ENCODE measurements around the gene MLLT10. TPM values are rescaled to one million over a fixed set of nuclear protein-coding genes. Genes with fewer than 3 reads are reported as not detected.

MLLT10 gene
- total RNA-seq, 1 donor = 37.6 TPM

DNA sequence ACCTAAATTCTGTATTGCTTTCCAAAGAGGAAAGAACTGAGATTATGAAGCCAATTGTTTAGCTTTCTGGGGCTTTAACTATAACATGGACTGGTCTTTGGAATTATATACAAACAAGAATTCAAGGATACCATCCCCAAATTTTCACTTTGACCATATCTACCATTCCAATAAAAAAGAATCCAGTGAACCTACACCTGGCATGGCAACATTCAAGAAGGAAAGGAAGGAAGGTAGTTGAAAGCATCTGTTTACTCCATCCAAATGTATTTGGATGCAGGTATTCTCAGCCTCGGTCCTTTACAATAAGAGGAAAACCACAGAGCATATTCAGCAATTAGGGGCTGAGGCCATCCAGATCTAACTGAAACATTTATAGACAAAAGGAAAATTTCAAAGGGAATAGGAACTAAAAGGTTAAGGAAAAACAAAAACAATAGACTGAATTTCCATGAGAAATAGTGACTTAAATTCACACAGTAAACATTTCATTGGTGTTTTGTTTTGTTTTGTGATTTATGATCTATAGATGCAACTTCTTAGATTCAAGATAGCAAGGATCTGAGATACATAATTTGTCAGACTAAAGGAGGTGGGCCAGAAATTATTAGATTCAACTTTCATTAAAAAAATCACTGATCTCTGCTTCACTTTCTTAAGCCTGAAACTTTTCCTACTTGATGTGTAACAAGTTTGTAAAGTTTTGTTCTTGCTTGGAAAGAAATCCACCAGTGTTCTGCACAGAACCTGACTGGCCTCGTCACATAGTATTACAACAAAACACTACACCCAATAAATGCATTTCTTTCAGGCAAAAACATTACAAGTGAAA lies 21.2 kb upstream of the MLLT10 start:
- no peaks in the 10 kb centered on the region for H3K36me3 ChIP-seq (ENCODE audit: insufficient read depth, low read length)
- H4K20me1 ChIP-seq (ENCODE audit: insufficient read depth, low read length) = no peaks in the 10 kb centered on the region
- H3K79me2 ChIP-seq (ENCODE audit: insufficient read depth, low read length) = no peaks in the 10 kb centered on the region
- H3K4me1 ChIP-seq (ENCODE audit: insufficient read depth, low read length) = peaks cover 8% of the 10 kb centered on the region
- no peak overlapping the region for H2AFZ ChIP-seq (ENCODE audit: low read length)
- H3K27me3 ChIP-seq (ENCODE audit: insufficient read depth, low read length) = no peaks in the 10 kb centered on the region
- H3K4me3 ChIP-seq (ENCODE audit: insufficient read depth, low read length) = no peak overlapping the region
- no peak overlapping the region for H3K4me2 ChIP-seq (ENCODE audit: insufficient read depth, low read length)
- no peaks in the 10 kb centered on the region for H3K9me3 ChIP-seq (ENCODE audit: low read depth, low read length)
- H3K27ac ChIP-seq (ENCODE audit: low read depth, low read length) = no peak overlapping the region
- TF ChIP-seq, protein P1, sequence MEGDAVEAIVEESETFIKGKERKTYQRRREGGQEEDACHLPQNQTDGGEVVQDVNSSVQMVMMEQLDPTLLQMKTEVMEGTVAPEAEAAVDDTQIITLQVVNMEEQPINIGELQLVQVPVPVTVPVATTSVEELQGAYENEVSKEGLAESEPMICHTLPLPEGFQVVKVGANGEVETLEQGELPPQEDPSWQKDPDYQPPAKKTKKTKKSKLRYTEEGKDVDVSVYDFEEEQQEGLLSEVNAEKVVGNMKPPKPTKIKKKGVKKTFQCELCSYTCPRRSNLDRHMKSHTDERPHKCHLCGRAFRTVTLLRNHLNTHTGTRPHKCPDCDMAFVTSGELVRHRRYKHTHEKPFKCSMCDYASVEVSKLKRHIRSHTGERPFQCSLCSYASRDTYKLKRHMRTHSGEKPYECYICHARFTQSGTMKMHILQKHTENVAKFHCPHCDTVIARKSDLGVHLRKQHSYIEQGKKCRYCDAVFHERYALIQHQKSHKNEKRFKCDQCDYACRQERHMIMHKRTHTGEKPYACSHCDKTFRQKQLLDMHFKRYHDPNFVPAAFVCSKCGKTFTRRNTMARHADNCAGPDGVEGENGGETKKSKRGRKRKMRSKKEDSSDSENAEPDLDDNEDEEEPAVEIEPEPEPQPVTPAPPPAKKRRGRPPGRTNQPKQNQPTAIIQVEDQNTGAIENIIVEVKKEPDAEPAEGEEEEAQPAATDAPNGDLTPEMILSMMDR (IDR thresholded peaks at IDR 0.05; ENCODE audit: extremely low read depth, low read depth, low read length) = no peak
- no peak for DNase-seq (ENCODE audit: insufficient read length, low spot score, missing footprints)

DNA sequence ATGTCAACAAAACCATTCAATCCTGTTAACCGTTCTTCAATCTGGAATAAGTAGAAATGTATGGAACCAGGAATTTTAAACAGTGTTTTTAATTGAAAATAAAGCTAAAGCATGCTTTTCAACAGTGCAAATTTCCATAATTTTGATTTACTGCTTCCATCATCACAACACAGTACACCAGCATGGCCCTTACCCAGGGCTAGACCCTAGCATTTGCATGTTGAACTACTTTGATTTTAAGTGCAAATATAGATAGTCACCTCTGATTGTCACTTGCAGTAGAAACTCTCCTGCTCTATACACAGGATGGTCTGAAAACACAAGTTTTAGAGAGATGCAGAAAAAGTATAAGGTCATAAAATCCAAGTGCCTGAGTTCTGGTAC lies 20.6 kb upstream of the MLLT10 start:
- no peaks in the 10 kb centered on the region for H3K27me3 ChIP-seq (ENCODE audit: insufficient read depth, low read length)
- H3K79me2 ChIP-seq (ENCODE audit: insufficient read depth, low read length) = no peaks in the 10 kb centered on the region
- H3K4me1 ChIP-seq (ENCODE audit: insufficient read depth, low read length) = peaks cover 10% of the 10 kb centered on the region
- H3K27ac ChIP-seq (ENCODE audit: low read depth, low read length) = no peak overlapping the region
- no peaks in the 10 kb centered on the region for H3K36me3 ChIP-seq (ENCODE audit: insufficient read depth, low read length)
- no peaks in the 10 kb centered on the region for H4K20me1 ChIP-seq (ENCODE audit: insufficient read depth, low read length)
- no peaks in the 10 kb centered on the region for H3K9me3 ChIP-seq (ENCODE audit: low read depth, low read length)
- no peak overlapping the region for H3K4me2 ChIP-seq (ENCODE audit: insufficient read depth, low read length)
- TF ChIP-seq, protein P1 (IDR thresholded peaks at IDR 0.05; ENCODE audit: extremely low read depth, low read depth, low read length) = no peak
- no peak for DNase-seq (ENCODE audit: insufficient read length, low spot score, missing footprints)
- H3K4me3 ChIP-seq (ENCODE audit: insufficient read depth, low read length) = no peak overlapping the region
- no peak overlapping the region for H2AFZ ChIP-seq (ENCODE audit: low read length)

DNA sequence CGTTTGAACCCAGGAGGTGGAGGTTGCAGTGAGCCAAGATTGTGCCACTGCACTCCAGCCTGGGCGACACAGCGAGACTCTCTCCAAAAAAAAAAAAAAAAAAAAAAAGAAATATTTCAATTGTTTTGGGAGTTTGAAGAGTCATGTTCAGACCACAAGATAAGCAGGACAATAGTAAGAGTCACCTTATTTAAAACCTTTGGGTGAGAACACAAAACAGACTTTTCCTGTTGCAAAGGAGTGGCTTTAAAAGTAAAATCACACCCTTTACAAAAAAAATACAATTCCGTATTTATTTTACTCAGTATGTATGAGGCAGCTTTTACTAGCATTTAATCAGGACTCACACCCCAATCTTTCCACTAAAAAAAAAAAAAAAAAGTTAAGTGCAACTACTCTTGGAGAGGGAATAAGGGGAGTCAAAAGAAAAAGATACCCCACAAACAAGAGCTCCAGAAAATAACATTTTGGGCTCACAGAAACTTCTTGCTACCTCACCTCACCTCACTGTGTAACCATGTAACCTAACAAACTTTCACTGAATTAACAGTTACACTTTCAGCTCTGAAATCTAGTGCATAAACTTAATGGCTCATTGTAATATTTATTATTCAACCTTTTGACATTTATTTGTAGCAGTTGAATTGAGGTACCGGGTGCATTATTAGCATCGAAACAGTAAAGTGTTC lies 19.8 kb upstream of the MLLT10 start:
- no peaks in the 10 kb centered on the region for H3K79me2 ChIP-seq (ENCODE audit: insufficient read depth, low read length)
- TF ChIP-seq, protein P1 (IDR thresholded peaks at IDR 0.05; ENCODE audit: extremely low read depth, low read depth, low read length) = no peak
- no peaks in the 10 kb centered on the region for H3K27me3 ChIP-seq (ENCODE audit: insufficient read depth, low read length)
- no peak overlapping the region for H3K27ac ChIP-seq (ENCODE audit: low read depth, low read length)
- H3K36me3 ChIP-seq (ENCODE audit: insufficient read depth, low read length) = no peaks in the 10 kb centered on the region
- H3K4me1 ChIP-seq (ENCODE audit: insufficient read depth, low read length) = peaks cover 12% of the 10 kb centered on the region
- H3K4me3 ChIP-seq (ENCODE audit: insufficient read depth, low read length) = no peak overlapping the region
- H4K20me1 ChIP-seq (ENCODE audit: insufficient read depth, low read length) = no peaks in the 10 kb centered on the region
- H2AFZ ChIP-seq (ENCODE audit: low read length) = no peak overlapping the region
- no peak for DNase-seq (ENCODE audit: insufficient read length, low spot score, missing footprints)
- no peaks in the 10 kb centered on the region for H3K9me3 ChIP-seq (ENCODE audit: low read depth, low read length)
- H3K4me2 ChIP-seq (ENCODE audit: insufficient read depth, low read length) = no peak overlapping the region

DNA sequence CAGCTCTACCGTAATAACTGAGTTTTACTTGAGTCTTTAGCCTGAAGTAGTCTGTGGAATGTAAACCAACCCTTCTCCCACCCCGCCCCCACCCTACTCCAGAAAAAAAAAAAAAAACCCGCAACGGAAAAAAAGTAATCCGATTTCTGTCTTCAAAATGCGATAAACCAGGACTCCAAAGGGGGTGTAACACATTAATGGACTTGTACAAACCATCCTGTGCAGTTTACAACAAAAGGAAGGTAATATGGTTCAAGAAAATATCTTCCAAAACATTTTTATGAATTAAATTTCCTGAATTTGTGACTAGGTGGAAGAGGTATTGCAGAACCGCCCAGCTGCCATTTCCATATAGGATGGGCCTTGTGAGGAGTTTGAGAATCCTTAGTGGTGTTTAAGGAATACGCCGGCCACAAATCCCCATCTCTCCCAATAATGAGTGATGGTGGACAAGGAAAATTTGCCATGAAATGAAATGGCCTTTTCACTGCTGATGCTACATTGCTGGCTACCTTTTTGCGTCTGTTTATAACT lies 19.1 kb upstream of the MLLT10 start:
- H2AFZ ChIP-seq (ENCODE audit: low read length) = no peak overlapping the region
- H4K20me1 ChIP-seq (ENCODE audit: insufficient read depth, low read length) = no peaks in the 10 kb centered on the region
- no peaks in the 10 kb centered on the region for H3K9me3 ChIP-seq (ENCODE audit: low read depth, low read length)
- peaks cover 13% of the 10 kb centered on the region for H3K4me1 ChIP-seq (ENCODE audit: insufficient read depth, low read length)
- H3K36me3 ChIP-seq (ENCODE audit: insufficient read depth, low read length) = no peaks in the 10 kb centered on the region
- H3K4me3 ChIP-seq (ENCODE audit: insufficient read depth, low read length) = no peak overlapping the region
- H3K4me2 ChIP-seq (ENCODE audit: insufficient read depth, low read length) = no peak overlapping the region
- no peak for DNase-seq (ENCODE audit: insufficient read length, low spot score, missing footprints)
- no peak overlapping the region for H3K27ac ChIP-seq (ENCODE audit: low read depth, low read length)
- H3K79me2 ChIP-seq (ENCODE audit: insufficient read depth, low read length) = no peaks in the 10 kb centered on the region
- H3K27me3 ChIP-seq (ENCODE audit: insufficient read depth, low read length) = no peaks in the 10 kb centered on the region
- TF ChIP-seq, protein P1 (IDR thresholded peaks at IDR 0.05; ENCODE audit: extremely low read depth, low read depth, low read length) = no peak

Data from osteoblast (primary cell).